Ureter (tissue), 1 donor: ENCODE measurements around the gene THAP9. TPM values are rescaled to one million over a fixed set of nuclear protein-coding genes. Genes with fewer than 3 reads are reported as not detected.

Experiments
- DNase-seq: peaks from one replicate; pipeline ENCODE4 v3.0.0-alpha.2; 2020; ENCODE audit warnings: low spot score
- total RNA-seq: library from RNA; stranded (reverse); gene quantifications from one replicate; pipeline ENCODE4 v1.2.4, GENCODE V29; 2023
- donor health status: DM: yes; HTN: yes; CAD: no.

Gene THAP9
- total RNA-seq, 1 donor from 2014 or later: 6.5 TPM

- DNase-seq: no peak
Measured at GRCh38 chr4:82954212-82954611, 53.7 kb downstream of the THAP9 start.

GRCh38 chr4:82957045-82957444, 56.5 kb downstream of the THAP9 start:
- no peak for DNase-seq

- DNase-seq: no peak
Measured at GRCh38 chr4:82965763-82966162, 65.2 kb downstream of the THAP9 start.

- DNase-seq: no peak
Measured at GRCh38 chr4:82968972-82969371, 68.4 kb downstream of the THAP9 start.

GRCh38 chr4:82969414-82969813, 68.9 kb downstream of the THAP9 start:
- DNase-seq: no peak

Other genes with a start within 250 kb of the THAP9 start
- gene SCD5, start 101.9 kb upstream of the THAP9 start, total RNA-seq: 7.3 TPM
- gene SEC31A, start 9.6 kb upstream of the THAP9 start, total RNA-seq: 239 TPM
- gene LIN54, start 110.1 kb downstream of the THAP9 start, total RNA-seq: 11.7 TPM
- gene COPS4, start 134.4 kb downstream of the THAP9 start, total RNA-seq: 35.3 TPM
- 4.9 TPM for gene PLAC8, start 214.0 kb downstream of the THAP9 start, total RNA-seq